Endothelial cell of umbilical vein (primary cell): ENCODE results near the gene ABCA1. TPM values are rescaled to one million over a fixed set of nuclear protein-coding genes. Genes with fewer than 3 reads are reported as not detected.

Experiments
- BruUV-seq: library from RNA; stranded (reverse); fragments of 400-500 nt; replicated peaks from 2 replicates; lab custom pipeline; 2021; lab: Mats Ljungman, UMichigan
- CTCF ChIA-PET: fragments of 300-600, 350-600 bp; sonication (Branson Sonifier 250); formaldehyde crosslinking; loops from one replicate; lab custom pipeline; 2021; ENCODE audit warnings: antibody characterized with exemption, inconsistent platforms; lab: Charles Lee
- POLR2A ChIA-PET: fragments of 300-600, 350-600 bp; sonication (Branson Sonifier 250); formaldehyde crosslinking; loops from one replicate; lab custom pipeline; 2021; ENCODE audit warnings: antibody characterized with exemption, inconsistent platforms; lab: Charles Lee
- DNase-seq: peaks from one replicate; pipeline ENCODE4 v3.0.0-alpha.2; 2011; ENCODE audit warnings: low read depth, low spot score
- FAIRE-seq: peaks from 2 replicates; lab custom pipeline; 2011; peaks lifted over from hg19 to GRCh38; lab: Jason Lieb, UNC
- H2AFZ ChIP-seq: 2 replicates; pipeline ENCODE4 v1.6.0; 2012; ENCODE audit warnings: low read depth, low read length, control low read depth, inconsistent platforms
- H3K27ac ChIP-seq: 2 replicates; pipeline ENCODE4 v1.5.1; 2011; ENCODE audit warnings: low read depth, mild to moderate bottlenecking, control low read depth, low read length, moderate library complexity; ENCODE audit not compliant: insufficient read depth
- H3K27me3 ChIP-seq, 2 experiments: 2 replicates each; pipeline versions ENCODE4 v1.6.0 to v1.6.1; 2011; ENCODE audit warnings: low read length in 2 of 2, mixed read lengths in 1 of 2; ENCODE audit not compliant: control insufficient read depth in 2 of 2, insufficient read depth in 2 of 2
- H3K36me3 ChIP-seq, 2 experiments: 2 replicates in 1 of 2; 3 replicates in 1 of 2; pipeline ENCODE4 v1.5.1; 2011; ENCODE audit warnings: low read length in 2 of 2, mild to moderate bottlenecking in 1 of 2, moderate library complexity in 1 of 2; ENCODE audit not compliant: control insufficient read depth in 2 of 2, insufficient read depth in 2 of 2; ENCODE audit errors: extremely low read depth in 1 of 2
- H3K4me1 ChIP-seq: 3 replicates; pipeline ENCODE4 v1.5.1; 2011; ENCODE audit warnings: mild to moderate bottlenecking, low read length; ENCODE audit not compliant: control insufficient read depth, insufficient read depth; ENCODE audit errors: extremely low read depth
- H3K4me2 ChIP-seq: 2 replicates; pipeline ENCODE4 v1.6.1; 2011; ENCODE audit warnings: low read length, control low read depth, mixed read lengths; ENCODE audit not compliant: insufficient read depth
- H3K4me3 ChIP-seq, 3 experiments: fragments of 200-600 bp in 1 of 3; sonication (generic), shearing (Covaris generic) in 1 of 3; replicated peaks in 1 of 3; 2 replicates each; pipeline ENCODE4 v1.5.1; 2011 to 2016; ENCODE audit warnings: control low read depth in 3 of 3, low read length in 3 of 3, mild to moderate bottlenecking in 2 of 3, inconsistent platforms in 1 of 3, low read depth in 1 of 3, moderate library complexity in 1 of 3; ENCODE audit not compliant: insufficient read depth in 1 of 3
- H3K79me2 ChIP-seq: 2 replicates; pipeline ENCODE4 v1.6.0; 2012; ENCODE audit warnings: low read length, inconsistent platforms; ENCODE audit not compliant: control insufficient read depth, insufficient read depth
- H3K9ac ChIP-seq: replicated peaks from 2 replicates; pipeline ENCODE3; 2011; ENCODE audit warnings: low read length, control low read depth; ENCODE audit not compliant: insufficient read depth; ENCODE audit errors: extremely low read depth
- H3K9me1 ChIP-seq: replicated peaks from 3 replicates; pipeline ENCODE4 v1.6.0; 2011; ENCODE audit warnings: mild to moderate bottlenecking, low read length; ENCODE audit not compliant: control insufficient read depth, insufficient read depth; ENCODE audit errors: extremely low read depth
- H3K9me3 ChIP-seq: replicated peaks from 2 replicates; pipeline ENCODE4 v1.5.1; 2012; ENCODE audit warnings: low read length, inconsistent platforms; ENCODE audit not compliant: control insufficient read depth, insufficient read depth
- H4K20me1 ChIP-seq: replicated peaks from 2 replicates; pipeline ENCODE3; 2011; ENCODE audit warnings: mild to moderate bottlenecking, low read length; ENCODE audit not compliant: control insufficient read depth, insufficient read depth; ENCODE audit errors: extremely low read depth
- FOS ChIP-seq: IDR thresholded peaks from 2 replicates; pipeline ENCODE4 v1.6.1; 2011; ENCODE audit warnings: mild to moderate bottlenecking, low read length, moderate library complexity, borderline replicate concordance; ENCODE audit not compliant: insufficient read depth
- MYC ChIP-seq: IDR thresholded peaks from one replicate; pipeline ENCODE4 v1.6.1; 2011; ENCODE audit warnings: mild to moderate bottlenecking, low read depth, low read length
- POLR2A ChIP-seq: IDR thresholded peaks from 2 replicates; pipeline ENCODE4 v1.6.1; 2012; ENCODE audit warnings: low read depth, mild to moderate bottlenecking, control low read depth, low read length
- dilution Hi-C: fragments of 300-500 bp; cut with MboI; formaldehyde crosslinking; loops from one replicate; pipeline ENCODE4 v1.15.0; 2019; ENCODE audit warnings: low sequenced_read_pairs; ENCODE audit not compliant: extremely low pct_ligation_motif_present
- intact Hi-C: fragments of 100-400 bp; cut with micrococcal nuclease; formaldehyde crosslinking; loops from one replicate; pipeline ENCODE4 v1.10.0; 2022
- polyA plus RNA-seq, 4 experiments: library from polyadenylated mRNA; depleted of rRNA in 3 of 4; stranded (reverse) in 3 of 4; unstranded in 1 of 4; fragments of >200 nt; gene quantifications; 2 replicates each; pipeline versions ENCODE4 v1.2.1 to v1.2.3, GENCODE V29; 2011 to 2012; ENCODE audit warnings: missing spikeins in 1 of 4
- total RNA-seq: library from RNA; stranded (reverse); gene quantifications from 2 replicates; pipeline ENCODE4 v1.2.3, GENCODE V29; 2021
- TF ChIP-seq, protein P1 (sequence below), 2 donors: IDR thresholded peaks; 1 replicate in 1 of 2; 2 replicates in 1 of 2; pipeline ENCODE4 v1.5.1; 2011; ENCODE audit warnings: low read length in 2 of 2, mild to moderate bottlenecking in 2 of 2, moderate library complexity in 2 of 2, control low read depth in 1 of 2, inconsistent platforms in 1 of 2, low read depth in 1 of 2; ENCODE audit not compliant: insufficient read depth in 1 of 2; ENCODE audit errors: extremely low read depth in 1 of 2

The ABCA1 gene
- total and polyA plus RNA-seq, 2 donors (not counting 3 experiments of a cell fraction or from before 2014, with no cell fraction given), result 2.4 to 9.8 TPM

DNA sequence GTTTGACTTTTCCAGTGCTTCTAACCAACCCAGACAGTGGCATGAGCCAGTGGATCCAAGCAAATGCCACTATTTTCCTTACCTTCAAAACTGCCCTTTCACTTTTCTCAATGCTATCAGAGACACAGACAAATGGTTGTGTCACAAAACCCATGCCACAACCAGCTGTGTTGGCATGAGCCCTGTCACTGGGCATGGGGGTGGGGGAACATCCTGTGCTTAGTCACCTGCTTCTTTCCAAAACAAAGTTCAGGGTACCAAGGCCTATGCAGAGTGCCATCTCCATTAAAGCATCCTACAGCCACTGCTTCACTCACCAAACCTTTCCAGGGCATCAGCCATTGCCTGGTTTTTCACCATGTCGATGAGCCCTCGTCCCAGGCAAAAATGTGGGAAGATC is 133.9 kb downstream of the ABCA1 start:
- no peaks in the 10 kb centered on the region for H3K36me3 ChIP-seq
- POLR2A ChIA-PET, result no interaction called here

DNA sequence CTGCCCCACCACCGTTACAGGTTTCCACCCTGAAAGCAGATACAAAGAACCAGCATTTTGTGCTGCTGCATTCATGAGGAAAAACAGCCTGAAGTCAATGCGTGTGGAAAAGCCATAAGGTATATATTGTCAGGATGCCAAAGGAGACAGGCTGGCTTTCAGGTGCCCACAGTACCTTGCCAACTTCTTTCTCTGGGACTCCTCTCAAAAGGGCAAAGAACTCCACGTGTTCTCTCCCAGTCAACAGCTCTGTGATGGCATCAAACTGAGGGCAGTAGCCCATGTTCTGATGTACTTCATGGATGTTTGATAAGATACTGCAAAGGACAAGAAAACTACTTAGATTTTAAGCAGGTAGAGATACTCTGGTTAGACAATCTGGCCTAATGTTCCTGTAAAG is 139.7 kb downstream of the ABCA1 start:
- DNase-seq (no peak), FAIRE-seq (no peak)
- TF ChIP-seq MYC, result no peak
- intact Hi-C loops (no loop called here), dilution Hi-C loops (no loop called here)
- H3K9me1 ChIP-seq, result no peaks in the 10 kb centered on the region
- no peaks in the 10 kb centered on the region for H3K36me3 ChIP-seq
- H4K20me1 ChIP-seq, result no peaks in the 10 kb centered on the region
- H2AFZ ChIP-seq, result no peak overlapping the region
- H3K4me2 ChIP-seq, result no peak overlapping the region
- no TSS peak for BruUV-seq
- no peaks in the 10 kb centered on the region for H3K9me3 ChIP-seq
- no peaks in the 10 kb centered on the region for H3K79me2 ChIP-seq
- H3K4me1 ChIP-seq, result no peaks in the 10 kb centered on the region
- H3K9ac ChIP-seq, result no peak overlapping the region
- ChIA-PET POLR2A (interaction anchor here (0.6 kb wide), 1 partner anchor 629 kb away, joined by 3 read pairs; no protein-coding TSS in a partner anchor), CTCF (no interaction called here)
- no peak overlapping the region for H3K27ac ChIP-seq
- H3K27me3 ChIP-seq, result no peaks in the 10 kb centered on the region
- H3K4me3 ChIP-seq, result no peak overlapping the region

More for the DNA sequence above, 133.9 kb downstream of the ABCA1 start:
- CTCF ChIA-PET, result no interaction called here
- Histone ChIP-seq H3K27ac (no peak overlapping the region), H3K9ac (no peak overlapping the region), H2AFZ (no peak overlapping the region), H4K20me1 (no peaks in the 10 kb centered on the region), H3K9me3 (no peaks in the 10 kb centered on the region), H3K4me2 (no peak overlapping the region), H3K4me1 (no peaks in the 10 kb centered on the region), H3K79me2 (no peaks in the 10 kb centered on the region), H3K27me3 (no peaks in the 10 kb centered on the region), H3K4me3 (no peak overlapping the region), H3K9me1 (no peaks in the 10 kb centered on the region)
- dilution Hi-C loops, result no loop called here
- no peak for DNase-seq
- TF ChIP-seq, protein P1, sequence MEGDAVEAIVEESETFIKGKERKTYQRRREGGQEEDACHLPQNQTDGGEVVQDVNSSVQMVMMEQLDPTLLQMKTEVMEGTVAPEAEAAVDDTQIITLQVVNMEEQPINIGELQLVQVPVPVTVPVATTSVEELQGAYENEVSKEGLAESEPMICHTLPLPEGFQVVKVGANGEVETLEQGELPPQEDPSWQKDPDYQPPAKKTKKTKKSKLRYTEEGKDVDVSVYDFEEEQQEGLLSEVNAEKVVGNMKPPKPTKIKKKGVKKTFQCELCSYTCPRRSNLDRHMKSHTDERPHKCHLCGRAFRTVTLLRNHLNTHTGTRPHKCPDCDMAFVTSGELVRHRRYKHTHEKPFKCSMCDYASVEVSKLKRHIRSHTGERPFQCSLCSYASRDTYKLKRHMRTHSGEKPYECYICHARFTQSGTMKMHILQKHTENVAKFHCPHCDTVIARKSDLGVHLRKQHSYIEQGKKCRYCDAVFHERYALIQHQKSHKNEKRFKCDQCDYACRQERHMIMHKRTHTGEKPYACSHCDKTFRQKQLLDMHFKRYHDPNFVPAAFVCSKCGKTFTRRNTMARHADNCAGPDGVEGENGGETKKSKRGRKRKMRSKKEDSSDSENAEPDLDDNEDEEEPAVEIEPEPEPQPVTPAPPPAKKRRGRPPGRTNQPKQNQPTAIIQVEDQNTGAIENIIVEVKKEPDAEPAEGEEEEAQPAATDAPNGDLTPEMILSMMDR (IDR thresholded peaks at IDR 0.05; ENCODE audit: extremely low read depth in 1 of 2, insufficient read depth in 1 of 2, low read depth in 1 of 2, low read length in 2 of 2), result no peak
- TF ChIP-seq POLR2A, result no peak
- TF ChIP-seq FOS, result no peak
- no peak for FAIRE-seq
- BruUV-seq, result no TSS peak
- intact Hi-C loops, result no loop called here
